Hepatic stellate cell (primary cell): ENCODE data around the gene SLC25A24.

Experiments
- DNase-seq: peaks from one replicate; pipeline ENCODE4 v3.0.0; 2011; ENCODE audit warnings: low spot score

SLC25A24 gene

GRCh38 chr1:108097018-108097417 lies 103.1 kb downstream of the SLC25A24 start:
- no peak for DNase-seq

- no peak for DNase-seq
Observed at GRCh38 chr1:108096089-108096488, 104.1 kb downstream of the SLC25A24 start.

- no peak for DNase-seq
Observed at GRCh38 chr1:108089477-108089876, 110.7 kb downstream of the SLC25A24 start.

GRCh38 chr1:108085628-108086027 lies 114.5 kb downstream of the SLC25A24 start:
- no peak for DNase-seq

GRCh38 chr1:108084866-108085477 lies 115.2 kb downstream of the SLC25A24 start:
- DNase-seq, result no peak
